Body of pancreas (tissue), 4 donors: ENCODE measurements around the gene IQSEC1. TPM values are rescaled to one million over a fixed set of nuclear protein-coding genes. Genes with fewer than 3 reads are reported as not detected.

Source experiments
- ATAC-seq: fragments of 150-250 bp; one replicate; pipeline ENCODE4 v1.9.1; 2016
- DNase-seq, 4 donors: peaks; one replicate each; pipeline ENCODE4 v3.0.0-alpha.2; 2019
- H3K27ac ChIP-seq, 4 donors: fragments of 200-600 bp; sonication (generic); 1 replicate in 3 of 4; 2 replicates in 1 of 4; pipeline versions ENCODE4 v1.5.1 to v1.6.1; 2016 to 2019; ENCODE audit warnings: mild to moderate bottlenecking in 1 of 4, mixed read lengths in 1 of 4, moderate library complexity in 1 of 4
- H3K27me3 ChIP-seq, 2 donors: fragments of 200-600 bp; sonication (generic); one replicate each; pipeline ENCODE4 v1.6.0; 2016; ENCODE audit warnings: mild to moderate bottlenecking in 1 of 2
- H3K36me3 ChIP-seq, 2 donors: fragments of 200-600 bp; sonication (generic); replicated peaks in 1 of 2; 2 replicates each; pipeline ENCODE4 v1.5.1; 2016; ENCODE audit warnings: low read depth in 2 of 2; ENCODE audit not compliant: insufficient read depth in 1 of 2
- H3K4me1 ChIP-seq: fragments of 200-600 bp; sonication (generic); one replicate; pipeline ENCODE4 v1.6.0; 2016
- H3K4me3 ChIP-seq, 2 donors: fragments of 200-600 bp; sonication (generic); 1 replicate in 1 of 2; 2 replicates in 1 of 2; pipeline ENCODE4 v1.5.1; 2016 to 2019
- H3K9me3 ChIP-seq, 3 donors: fragments of 200-600 bp; sonication (generic); 1 replicate in 2 of 3; 2 replicates in 1 of 3; pipeline ENCODE4 v1.5.1; 2016
- CTCF ChIP-seq, 7 experiments: fragments of 450-650 bp in 4 of 7; fragments of 200-600 bp in 3 of 7; sonication (generic) in 3 of 7; IDR thresholded peaks; one replicate each; pipeline ENCODE4 v1.5.1; 2016 to 2019; ENCODE audit warnings: antibody characterized with exemption in 7 of 7
- POLR2A ChIP-seq, 3 donors: fragments of 450-650 bp; IDR thresholded peaks; one replicate each; pipeline ENCODE4 v1.6.1; 2016; ENCODE audit warnings: antibody characterized with exemption in 3 of 3, mild to moderate bottlenecking in 2 of 3
- WGBS, 2 donors: methylation state at CpG; one replicate each; pipeline ENCODE4 v1.1.5; 2017; 5-methylcytosine and 5-hydroxymethylcytosine counted together
- intact Hi-C: fragments of 100-400 bp; cut with DNase I; formaldehyde crosslinking; loops from one replicate; pipeline ENCODE4 v1.15.1; 2023
- total RNA-seq, 2 donors: library from RNA; depleted of rRNA; stranded (reverse); fragments of >200 nt; gene quantifications; one replicate each; pipeline ENCODE4 v1.1.0, GENCODE V29; 2016

IQSEC1 gene
- total RNA-seq, 2 donors from 2014 or later, result 29.6 to 42.2 TPM

- WGBS, 2 donors, result 89 to 92% methylated on average over 28 to 40 of the region's 40 CpGs
- peaks cover 0 to 7% of the 10 kb centered on the region in 2 donors for H3K36me3 ChIP-seq
- no peak for TF ChIP-seq CTCF (IDR thresholded peaks at IDR 0.05)
- ATAC-seq (no peak), DNase-seq (no peak)
- no peaks in the 10 kb centered on the region for H3K27me3 ChIP-seq
- H3K4me3 ChIP-seq, result no peak overlapping the region
- no peak overlapping the region for H3K27ac ChIP-seq
- H3K4me1 ChIP-seq, result no peaks in the 10 kb centered on the region
- no peaks in the 10 kb centered on the region for H3K9me3 ChIP-seq
- intact Hi-C loops, result no loop called here
Measured at GRCh38 chr3:12898965-12899755, 174.1 kb downstream of the IQSEC1 start.

GRCh38 chr3:12898290-12898964 lies 174.8 kb downstream of the IQSEC1 start:
- Histone ChIP-seq H3K9me3 (no peaks in the 10 kb centered on the region), H3K27me3 (no peaks in the 10 kb centered on the region), H3K27ac (no peak overlapping the region), H3K4me1 (no peaks in the 10 kb centered on the region), H3K4me3 (no peak overlapping the region), H3K36me3 (peaks cover 0 to 7% of the 10 kb centered on the region in 2 donors)
- no peak for DNase-seq
- intact Hi-C loops, result no loop called here
- WGBS, 2 donors, result 85% methylated on average over 21 to 22 of the region's 22 CpGs
- ATAC-seq, result no peak
- TF ChIP-seq POLR2A (IDR thresholded peaks at IDR 0.05) (no peak), CTCF (IDR thresholded peaks at IDR 0.05) (no peak)

GRCh38 chr3:12897381-12898289 lies 175.6 kb downstream of the IQSEC1 start:
- intact Hi-C loops, result no loop called here
- 64 to 81% methylated on average over 13 of the region's 13 CpGs for WGBS, 2 donors
- DNase-seq (peak in 1 of 4 donors; percentile 31), ATAC-seq (no peak)
- H3K4me1 ChIP-seq, result no peaks in the 10 kb centered on the region
- peaks cover 0 to 7% of the 10 kb centered on the region in 2 donors for H3K36me3 ChIP-seq
- H3K4me3 ChIP-seq, result no peak overlapping the region
- TF ChIP-seq POLR2A (IDR thresholded peaks at IDR 0.05), result no peak
- no peak for TF ChIP-seq CTCF (IDR thresholded peaks at IDR 0.05)
- H3K9me3 ChIP-seq, result no peaks in the 10 kb centered on the region
- no peaks in the 10 kb centered on the region for H3K27me3 ChIP-seq
- no peak overlapping the region for H3K27ac ChIP-seq

- peaks cover 6% of the 10 kb centered on the region for H3K4me1 ChIP-seq
- no peak overlapping the region for H3K27ac ChIP-seq
- no peak overlapping the region for H3K4me3 ChIP-seq
- no peaks in the 10 kb centered on the region for H3K9me3 ChIP-seq
- no peak for DNase-seq
- H3K27me3 ChIP-seq, result no peaks in the 10 kb centered on the region
- H3K36me3 ChIP-seq, result peaks cover 0 to 7% of the 10 kb centered on the region in 2 donors
- ATAC-seq, result no peak
- WGBS, 2 donors, result 37 to 51% methylated on average over 10 to 14 of the region's 14 CpGs
- intact Hi-C loops, result no loop called here
- TF ChIP-seq POLR2A (IDR thresholded peaks at IDR 0.05) (no peak), CTCF (IDR thresholded peaks at IDR 0.05) (no peak)
Measured at GRCh38 chr3:12896063-12896985, 176.9 kb downstream of the IQSEC1 start.
